ENCODE data around the gene EXOC3L2.

DNA sequence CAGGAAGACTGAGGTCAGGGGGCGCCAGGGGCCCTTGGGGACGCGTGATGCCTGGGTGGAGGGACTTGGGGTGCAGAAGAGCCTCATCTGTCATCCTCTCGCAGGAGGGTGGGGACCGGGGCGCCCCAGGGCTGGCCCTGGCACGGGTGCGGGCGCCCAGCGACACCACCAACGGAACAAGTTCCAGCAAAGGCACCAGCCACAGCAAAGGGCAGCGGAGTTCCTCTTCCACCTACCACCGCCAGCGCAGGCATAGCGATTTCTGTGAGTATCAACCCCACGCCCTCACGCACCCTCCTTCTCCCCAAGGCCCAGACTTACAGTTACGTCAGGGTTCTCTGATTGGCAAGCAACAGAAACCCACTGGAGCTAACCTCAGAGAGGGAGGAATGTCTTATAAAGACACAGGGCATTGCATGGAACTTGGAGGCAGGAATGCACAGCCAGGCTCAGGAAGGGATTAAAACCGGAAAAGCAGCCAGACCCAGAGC is 35.3 kb upstream of the EXOC3L2 start:
- TF ChIP-seq CTCF (IDR thresholded peaks at IDR 0.05): no peak
- TF ChIP-seq RFX5 (IDR thresholded peaks at IDR 0.05; ENCODE audit: low read length): no peak
- TF ChIP-seq EP300 (IDR thresholded peaks at IDR 0.05; ENCODE audit: borderline replicate concordance in 1 of 2, low read depth in 1 of 2, low read length in 1 of 2): no peak
- TF ChIP-seq, protein P1, sequence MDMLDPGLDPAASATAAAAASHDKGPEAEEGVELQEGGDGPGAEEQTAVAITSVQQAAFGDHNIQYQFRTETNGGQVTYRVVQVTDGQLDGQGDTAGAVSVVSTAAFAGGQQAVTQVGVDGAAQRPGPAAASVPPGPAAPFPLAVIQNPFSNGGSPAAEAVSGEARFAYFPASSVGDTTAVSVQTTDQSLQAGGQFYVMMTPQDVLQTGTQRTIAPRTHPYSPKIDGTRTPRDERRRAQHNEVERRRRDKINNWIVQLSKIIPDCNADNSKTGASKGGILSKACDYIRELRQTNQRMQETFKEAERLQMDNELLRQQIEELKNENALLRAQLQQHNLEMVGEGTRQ (IDR thresholded peaks at IDR 0.05; ENCODE audit: borderline replicate concordance, low read depth, low read length): no peak
- TF ChIP-seq ELF1 (IDR thresholded peaks at IDR 0.05): no peak
- TF ChIP-seq POLR2AphosphoS5 (IDR thresholded peaks at IDR 0.05; ENCODE audit: low read depth, low read length): no peak
- TF ChIP-seq RCOR1 (IDR thresholded peaks at IDR 0.05; ENCODE audit: low read length): no peak
- TF ChIP-seq SMC3 (IDR thresholded peaks at IDR 0.05; ENCODE audit: low read depth, low read length): no peak
- TF ChIP-seq NRF1 (IDR thresholded peaks at IDR 0.05; ENCODE audit: low read depth, low read length): no peak
- TF ChIP-seq JUND (IDR thresholded peaks at IDR 0.05): no peak
